Smooth muscle cell (in vitro differentiated cells): ENCODE data around the gene ANO3. TPM values are rescaled to one million over a fixed set of nuclear protein-coding genes. Genes with fewer than 3 reads are reported as not detected.

ENCODE experiments used
- DNase-seq: peaks from one replicate; lab custom pipeline; 2025; ENCODE audit not compliant: unreplicated experiment; lab: John Stamatoyannopoulos, UW
- H2AFZ ChIP-seq: fragments of 200-600 bp; sonication (generic); 2 replicates; pipeline ENCODE4 v1.6.0; 2016; ENCODE audit warnings: antibody characterized with exemption, low read depth, mild to moderate bottlenecking
- H3F3A ChIP-seq: fragments of 200-600 bp; sonication (generic); 2 replicates; pipeline ENCODE4 v1.6.0; 2017; ENCODE audit warnings: antibody characterized with exemption, low read depth
- H3K27ac ChIP-seq: fragments of 200-600 bp; sonication (generic); 2 replicates; pipeline ENCODE4 v1.5.1; 2016; ENCODE audit warnings: low read depth, mild to moderate bottlenecking
- H3K27me3 ChIP-seq: fragments of 200-600 bp; sonication (generic); 2 replicates; pipeline ENCODE4 v1.6.1; 2016; ENCODE audit warnings: low read depth, mild to moderate bottlenecking
- H3K36me3 ChIP-seq: fragments of 200-600 bp; sonication (generic); 2 replicates; pipeline ENCODE4 v1.5.1; 2016; ENCODE audit warnings: low read depth
- H3K4me1 ChIP-seq: fragments of 200-600 bp; sonication (generic); 2 replicates; pipeline ENCODE4 v1.5.1; 2016; ENCODE audit warnings: low read depth
- H3K4me2 ChIP-seq: fragments of 200-600 bp; sonication (generic); 2 replicates; pipeline ENCODE4 v1.6.0; 2016; ENCODE audit warnings: mild to moderate bottlenecking
- H3K4me3 ChIP-seq: fragments of 200-600 bp; sonication (generic); 2 replicates; pipeline ENCODE4 v1.5.1; 2016; ENCODE audit warnings: mild to moderate bottlenecking
- H3K79me2 ChIP-seq: fragments of 200-600 bp; sonication (generic); 2 replicates; pipeline ENCODE4 v1.6.0; 2016; ENCODE audit warnings: low read depth, mild to moderate bottlenecking
- H3K9ac ChIP-seq: fragments of 200-600 bp; sonication (generic); 2 replicates; pipeline ENCODE4 v1.6.0; 2016; ENCODE audit warnings: low read depth
- H3K9me3 ChIP-seq: fragments of 200-600 bp; sonication (generic); replicated peaks from 2 replicates; pipeline ENCODE4 v1.5.1; 2016; ENCODE audit warnings: low read depth
- H4K20me1 ChIP-seq: fragments of 200-600 bp; sonication (generic); 2 replicates; pipeline ENCODE4 v1.6.0; 2016; ENCODE audit warnings: low read depth
- WGBS: methylation state at CpG from one replicate; pipeline ENCODE4 v1.1.7; 2016; ENCODE audit warnings: low lambda C conversion rate; 5-methylcytosine and 5-hydroxymethylcytosine counted together
- polyA plus RNA-seq: library from polyadenylated mRNA; unstranded; fragments of >200 nt; fragmentation: Nextera tagmentation; extraction: Ambion mirVana; gene quantifications from 2 replicates; pipeline ENCODE4 v1.2.1, GENCODE V29; 2016
- total RNA-seq: library from RNA; depleted of rRNA; stranded (reverse); fragments of >200 nt; gene quantifications from 2 replicates; pipeline ENCODE4 v1.2.3, GENCODE V29; 2014
- TF ChIP-seq, protein P1 (sequence below): fragments of 200-600 bp; sonication (generic); IDR thresholded peaks from 2 replicates; pipeline ENCODE4 v1.5.1; 2017; ENCODE audit warnings: borderline replicate concordance, mild to moderate bottlenecking, antibody characterized with exemption; ENCODE audit not compliant: insufficient read depth, poor library complexity, severe bottlenecking

ANO3 gene
- total and polyA plus RNA-seq, 2 experiments from 2014 or later: 0.13 TPM; not detected in 1

DNA sequence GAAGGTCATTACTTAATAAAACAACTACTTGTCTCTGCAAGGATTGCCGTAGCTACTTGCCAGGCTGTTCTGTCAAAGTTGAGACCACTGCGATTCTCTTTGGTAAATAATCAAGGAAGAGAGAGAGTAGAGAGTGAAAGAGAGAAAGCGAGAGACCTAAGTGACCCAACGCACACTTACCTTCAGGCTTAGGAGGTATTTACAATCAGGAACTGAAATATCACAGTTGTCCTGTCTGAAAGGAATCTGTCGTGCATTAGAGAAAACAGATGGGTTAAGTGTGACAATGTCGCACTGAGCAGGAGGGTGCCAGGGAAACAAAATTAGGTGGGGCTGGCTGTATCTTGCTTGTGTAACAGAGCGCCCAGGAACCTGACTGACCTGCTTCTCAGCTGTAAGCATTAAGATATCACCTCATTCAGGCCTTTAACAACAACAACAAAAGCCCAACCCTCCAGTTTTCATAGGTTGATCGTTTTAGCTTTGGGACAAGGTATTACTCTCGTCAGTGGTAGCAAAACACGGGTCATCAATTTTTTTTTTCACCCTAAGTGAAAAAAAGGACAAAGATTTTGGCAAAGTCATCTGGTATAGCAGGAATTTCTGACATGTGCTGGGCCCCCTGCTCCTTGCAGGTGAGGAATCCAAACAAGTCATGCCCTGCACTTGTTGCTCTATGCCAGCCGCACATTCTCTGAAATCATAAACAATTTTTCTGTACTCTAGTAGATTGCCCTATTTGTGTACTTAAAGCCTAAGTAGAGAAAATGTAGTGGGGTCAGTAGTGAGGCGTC is 240.1 kb downstream of the ANO3 start, which contains the start of gene MUC15:
MUC15 (minus strand) TSS at position 403 of the 794 bp plus-strand sequence. CDS start 5,169 bp downstream, outside the sequence.
- no peak for DNase-seq
- H3K79me2 ChIP-seq: no peaks in the 10 kb centered on the region
- WGBS: 64% methylated on average over 12 of the region's 12 CpGs
- H3K9me3 ChIP-seq: no peaks in the 10 kb centered on the region
- TF ChIP-seq, protein P1, sequence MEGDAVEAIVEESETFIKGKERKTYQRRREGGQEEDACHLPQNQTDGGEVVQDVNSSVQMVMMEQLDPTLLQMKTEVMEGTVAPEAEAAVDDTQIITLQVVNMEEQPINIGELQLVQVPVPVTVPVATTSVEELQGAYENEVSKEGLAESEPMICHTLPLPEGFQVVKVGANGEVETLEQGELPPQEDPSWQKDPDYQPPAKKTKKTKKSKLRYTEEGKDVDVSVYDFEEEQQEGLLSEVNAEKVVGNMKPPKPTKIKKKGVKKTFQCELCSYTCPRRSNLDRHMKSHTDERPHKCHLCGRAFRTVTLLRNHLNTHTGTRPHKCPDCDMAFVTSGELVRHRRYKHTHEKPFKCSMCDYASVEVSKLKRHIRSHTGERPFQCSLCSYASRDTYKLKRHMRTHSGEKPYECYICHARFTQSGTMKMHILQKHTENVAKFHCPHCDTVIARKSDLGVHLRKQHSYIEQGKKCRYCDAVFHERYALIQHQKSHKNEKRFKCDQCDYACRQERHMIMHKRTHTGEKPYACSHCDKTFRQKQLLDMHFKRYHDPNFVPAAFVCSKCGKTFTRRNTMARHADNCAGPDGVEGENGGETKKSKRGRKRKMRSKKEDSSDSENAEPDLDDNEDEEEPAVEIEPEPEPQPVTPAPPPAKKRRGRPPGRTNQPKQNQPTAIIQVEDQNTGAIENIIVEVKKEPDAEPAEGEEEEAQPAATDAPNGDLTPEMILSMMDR: no peak
- no peak within 1 kb of the TSS for H3K4me2 ChIP-seq
- no peaks in the 10 kb centered on the region for H3K4me1 ChIP-seq
- no peaks in the 10 kb centered on the region for H4K20me1 ChIP-seq
- H3K36me3 ChIP-seq: no peaks in the 10 kb centered on the region
- no peak within 1 kb of the TSS for H3K4me3 ChIP-seq
- no peak within 1 kb of the TSS for H3K9ac ChIP-seq
- no peak within 1 kb of the TSS for H2AFZ ChIP-seq
- no peaks in the 10 kb centered on the region for H3F3A ChIP-seq
- H3K27ac ChIP-seq: no peak within 1 kb of the TSS
- H3K27me3 ChIP-seq: no peaks in the 10 kb centered on the region

DNA sequence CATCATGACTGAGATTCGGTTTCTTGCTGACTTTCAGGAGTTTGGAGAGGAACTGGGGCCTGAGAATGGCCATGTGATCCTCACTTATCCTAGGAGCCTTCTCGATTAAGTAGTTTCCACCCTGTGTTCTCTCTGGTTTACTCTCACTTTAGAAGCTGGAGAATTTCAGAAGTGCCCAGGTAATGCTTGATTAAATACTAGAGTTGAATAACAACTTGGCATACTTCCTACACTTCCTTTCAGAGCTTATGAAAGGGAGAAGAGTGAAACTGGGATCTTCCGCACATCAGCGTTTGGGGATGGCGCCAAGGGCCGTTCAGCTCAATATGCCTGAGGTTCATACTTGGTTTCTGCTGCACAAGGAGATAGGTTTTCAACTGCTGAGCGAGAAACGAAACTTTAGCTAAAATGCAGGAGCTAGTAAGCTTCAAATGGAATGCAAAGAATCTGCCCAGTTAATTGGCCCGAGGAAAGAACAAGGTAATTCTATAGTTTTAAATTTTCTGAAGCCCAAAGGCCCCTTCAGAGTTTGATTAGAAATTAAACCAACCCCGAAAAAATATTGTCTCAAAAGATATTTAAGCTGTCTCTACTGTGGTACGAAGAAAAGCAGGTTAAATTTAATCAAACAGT is 241.0 kb downstream of the ANO3 start:
- H4K20me1 ChIP-seq: no peaks in the 10 kb centered on the region
- H3K27me3 ChIP-seq: no peaks in the 10 kb centered on the region
- no peaks in the 10 kb centered on the region for H3K4me1 ChIP-seq
- DNase-seq: no peak
- no peak overlapping the region for H3K4me3 ChIP-seq
- no peak overlapping the region for H3K27ac ChIP-seq
- TF ChIP-seq, protein P1: no peak
- no peaks in the 10 kb centered on the region for H3F3A ChIP-seq
- WGBS: 73% methylated on average over 11 of the region's 11 CpGs
- H3K36me3 ChIP-seq: no peaks in the 10 kb centered on the region
- no peaks in the 10 kb centered on the region for H3K79me2 ChIP-seq
- no peak overlapping the region for H2AFZ ChIP-seq
- H3K4me2 ChIP-seq: no peak overlapping the region
- H3K9ac ChIP-seq: no peak overlapping the region
- H3K9me3 ChIP-seq: no peaks in the 10 kb centered on the region

DNA sequence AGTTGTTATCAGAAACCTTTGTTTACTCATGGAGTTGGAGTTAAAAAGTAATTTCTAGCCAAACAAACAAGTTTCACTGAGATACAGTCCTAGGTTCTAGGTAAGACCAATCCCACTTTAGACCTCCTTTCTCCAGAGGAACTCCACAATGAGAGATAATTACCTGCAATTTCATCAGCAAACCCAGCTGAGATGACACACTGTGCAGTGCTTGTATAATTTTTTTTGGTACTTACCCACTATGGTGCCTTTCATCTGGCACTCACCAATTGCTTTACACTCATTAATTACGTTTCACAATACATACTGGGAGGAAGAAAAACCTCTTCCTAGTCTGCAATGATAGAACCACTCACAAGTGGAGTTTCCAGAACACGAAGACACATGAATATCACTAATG is 242.0 kb downstream of the ANO3 start:
- no peak for DNase-seq
- Histone ChIP-seq H3K9ac (no peak overlapping the region), H4K20me1 (no peaks in the 10 kb centered on the region), H3K36me3 (no peaks in the 10 kb centered on the region), H3K9me3 (no peaks in the 10 kb centered on the region), H2AFZ (no peak overlapping the region), H3K27ac (no peak overlapping the region), H3F3A (no peaks in the 10 kb centered on the region), H3K4me1 (no peaks in the 10 kb centered on the region), H3K27me3 (no peaks in the 10 kb centered on the region), H3K4me3 (no peak overlapping the region), H3K79me2 (no peaks in the 10 kb centered on the region), H3K4me2 (no peak overlapping the region)
- TF ChIP-seq, protein P1: no peak
- 83% methylated on average over 2 of the region's 2 CpGs for WGBS
